Heart right ventricle (tissue), 16 donors: Measurements from ENCODE around the gene FARP1. TPM values are rescaled to one million over a fixed set of nuclear protein-coding genes. Genes with fewer than 3 reads are reported as not detected.

ENCODE experiments used
- ATAC-seq, 8 donors: fragments of 200-7000 bp; cut with Tn5 transposase; one replicate each; pipeline ENCODE4 v1.9.1; 2020; ENCODE audit warnings: mild to moderate bottlenecking in 8 of 8, moderate library complexity in 8 of 8, moderate number of reproducible peaks in 1 of 8
- DNase-seq, 2 donors: peaks; one replicate each; pipeline ENCODE4 v3.0.0-alpha.2; 2020
- H3K27ac ChIP-seq, 10 donors: fragments of 200-600 bp; sonication (generic) in 2 of 10; one replicate each; pipeline versions ENCODE4 v1.5.0 to v1.8.0; 2020 to 2022; ENCODE audit warnings: mild to moderate bottlenecking in 3 of 10
- H3K27me3 ChIP-seq, 7 donors: fragments of 200-600 bp; one replicate each; pipeline ENCODE4 v1.8.0; 2021 to 2022; ENCODE audit warnings: mild to moderate bottlenecking in 2 of 7
- H3K36me3 ChIP-seq, 9 donors: fragments of 200-600 bp; sonication (generic) in 1 of 9; one replicate each; pipeline versions ENCODE4 v1.5.0 to v1.8.0; 2020 to 2022; ENCODE audit warnings: mild to moderate bottlenecking in 2 of 9
- H3K4me1 ChIP-seq, 9 donors: fragments of 200-600 bp; sonication (generic) in 1 of 9; one replicate each; pipeline versions ENCODE4 v1.5.0 to v1.8.0; 2020 to 2022; ENCODE audit warnings: mild to moderate bottlenecking in 4 of 9
- H3K4me3 ChIP-seq, 10 donors: fragments of 200-600 bp; sonication (generic) in 2 of 10; one replicate each; pipeline versions ENCODE4 v1.5.0 to v1.8.0; 2020 to 2022; ENCODE audit warnings: mild to moderate bottlenecking in 7 of 10, moderate library complexity in 2 of 10
- H3K9me3 ChIP-seq, 11 donors: fragments of 200-600 bp in 10 of 11; sonication (generic) in 2 of 11; one replicate each; pipeline versions ENCODE4 v1.5.0 to v1.8.0; 2013 to 2022; ENCODE audit warnings: mild to moderate bottlenecking in 2 of 11, control low read depth in 1 of 11, moderate library complexity in 1 of 11
- CTCF ChIP-seq, 9 donors: fragments of 200-600 bp; sonication (generic) in 2 of 9; IDR thresholded peaks; one replicate each; pipeline versions ENCODE4 v1.5.0 to v1.8.0; 2021 to 2022; ENCODE audit warnings: antibody characterized with exemption in 9 of 9, mild to moderate bottlenecking in 5 of 9, moderate library complexity in 1 of 9
- WGBS, 2 donors: extraction: QIAGEN DNeasy Blood & Tissue Kit; methylation state at CpG; one replicate each; pipeline ENCODE4 v1.1.7; 2013; ENCODE audit warnings: inconsistent platforms in 1 of 2; 5-methylcytosine and 5-hydroxymethylcytosine counted together
- intact Hi-C, 10 donors: fragments of 100-400 bp; cut with DNase I; formaldehyde crosslinking; loops; one replicate each; pipeline versions ENCODE4 v1.11.1 to v1.14.2; 2022
- polyA plus RNA-seq, 2 donors: library from polyadenylated mRNA; stranded (reverse); fragments of 200-250 nt; gene quantifications; one replicate each; pipeline ENCODE4 v1.2.3, GENCODE V29; 2013
- total RNA-seq, 10 donors: library from RNA; stranded (reverse); fragmentation: NEBNext Ultra II Directional in 3 of 10; extraction: Animal tissue kit (Norgen Biotek cat#: 25700) in 3 of 10; gene quantifications; one replicate each; pipeline versions ENCODE4 v1.2.1 to v1.2.4, GENCODE V29; 2021 to 2023
- donor health status: Arrhythmogenic right ventricular cardiomyopathy.
- donor health status: ischemic (EF 13 %, LVEDD 7.1; RV severe dilation, severe dysfunction).
- donor health status: healthy with polysubstance abuse.
- donor health status: DM: no; HTN: yes; CAD: no.
- donor health status: DM: no; HTN: no; CAD: no.
- donor health status: ischemic (EF 25% LVEDD 6.9; RV normal size, moderate dysfunction).
- donor health status: ischemic (EF 25% LVEDD 5.7; RV mildly dilated, moderate dysfunction).
- donor health status: healthy.
- donor health status: DM: yes; HTN: yes; CAD: no.
- donor health status: Ischemic cardiomyopathy.
- donor health status: ischemic (EF 35%, LVEDD 5.7; RV mildly dilated, moderate dysfunction).
- donor health status: nonischemic (EF 11% LVEDD 7.7; RV severe dilation, severe dysfunction).
- donor health status: DM: yes; HTN: yes; CAD: no.
- donor health status: PGD.
- donor health status: ischemic (EF 29% LVEDD 5.4; RV normal size, mild dysfunction).
- donor health status: nonischemic (EF 23%, LVEDD 6.1; RV moderate dilation, normal function).

Gene FARP1
- total and polyA plus RNA-seq, 12 donors = 6.9 to 72.9 (median 17.1) TPM

GRCh38 chr13:98348466-98349200 lies 205.7 kb downstream of the FARP1 start:
- DNase-seq (no peak), ATAC-seq (peak in 1 of 8 donors; percentile 11)
- Histone ChIP-seq H3K9me3 (no peaks in the 10 kb centered on the region), H3K27me3 (no peaks in the 10 kb centered on the region), H3K27ac (no peak overlapping the region), H3K4me3 (no peak overlapping the region), H3K4me1 (peaks cover 0 to 12% (median 0%) of the 10 kb centered on the region in 9 donors), H3K36me3 (peaks cover 0 to 12% (median 0%) of the 10 kb centered on the region in 9 donors)
- WGBS, 2 donors = 79 to 80% methylated on average over 16 of the region's 16 CpGs
- intact Hi-C loops = no loop called here
- no peak for TF ChIP-seq CTCF (IDR thresholded peaks at IDR 0.05)

GRCh38 chr13:98349731-98350305 lies 206.9 kb downstream of the FARP1 start:
- peak in 7 of 9 donors; percentile 27 to 61 (median 41) for TF ChIP-seq CTCF (IDR thresholded peaks at IDR 0.05)
- Histone ChIP-seq H3K4me1 (peaks cover 0 to 12% (median 0%) of the 10 kb centered on the region in 9 donors), H3K36me3 (peaks cover 0 to 8% (median 0%) of the 10 kb centered on the region in 9 donors), H3K27ac (no peak overlapping the region), H3K27me3 (no peaks in the 10 kb centered on the region), H3K4me3 (no peak overlapping the region), H3K9me3 (no peaks in the 10 kb centered on the region)
- DNase-seq = peak; percentile 15 to 25
- intact Hi-C loops = loop anchor here in 1 of 10 donors (10.0 kb wide), 1 partner anchor 1045 kb away; no protein-coding TSS in a partner anchor
- WGBS, 2 donors = 70 to 74% methylated on average over 11 of the region's 11 CpGs
- peak in 6 of 8 donors; percentile 20 to 83 (median 68) for ATAC-seq

GRCh38 chr13:98350746-98351330 lies 207.9 kb downstream of the FARP1 start:
- H3K27me3 ChIP-seq = no peaks in the 10 kb centered on the region
- no peak overlapping the region for H3K4me3 ChIP-seq
- H3K9me3 ChIP-seq = no peaks in the 10 kb centered on the region
- WGBS, 2 donors = 99 to 100% methylated on average over 9 of the region's 9 CpGs
- no peaks in the 10 kb centered on the region for H3K36me3 ChIP-seq
- DNase-seq (no peak), ATAC-seq (no peak)
- no peak for TF ChIP-seq CTCF (IDR thresholded peaks at IDR 0.05)
- intact Hi-C loops = loop anchor here in 1 of 10 donors (10.0 kb wide), 1 partner anchor 1044 kb away; no protein-coding TSS in a partner anchor
- peaks cover 0 to 12% (median 0%) of the 10 kb centered on the region in 9 donors for H3K4me1 ChIP-seq
- H3K27ac ChIP-seq = no peak overlapping the region

DNA sequence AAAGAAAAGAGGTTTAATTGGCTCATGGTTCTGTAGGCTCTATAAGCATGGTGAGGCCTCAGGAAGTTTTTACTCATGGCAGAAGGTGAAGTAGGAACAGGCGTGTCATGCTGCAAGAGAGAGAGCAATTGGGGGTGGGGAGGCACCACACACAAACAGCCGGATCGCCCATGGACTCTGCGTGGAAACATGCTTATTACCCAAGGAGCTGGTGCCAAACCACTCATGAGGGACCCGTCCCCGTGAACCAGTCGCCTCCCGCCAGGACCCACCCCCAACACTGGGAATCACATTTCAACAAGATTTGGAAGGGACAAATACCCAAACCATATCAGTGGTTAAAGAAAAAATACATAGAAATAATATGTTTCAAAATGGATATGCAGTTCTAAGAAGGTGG lies 208.7 kb downstream of the FARP1 start:
- Histone ChIP-seq H3K4me1 (peaks cover 0 to 12% (median 0%) of the 10 kb centered on the region in 9 donors), H3K36me3 (no peaks in the 10 kb centered on the region), H3K9me3 (peaks cover 0 to 1% (median 0%) of the 10 kb centered on the region in 11 donors), H3K4me3 (no peak overlapping the region), H3K27ac (no peak overlapping the region), H3K27me3 (no peaks in the 10 kb centered on the region)
- TF ChIP-seq CTCF (IDR thresholded peaks at IDR 0.05) = no peak
- WGBS, 2 donors = 96 to 97% methylated on average over 8 of the region's 8 CpGs
- intact Hi-C loops = loop anchor here in 1 of 10 donors (10.0 kb wide), 1 partner anchor 1043 kb away; no protein-coding TSS in a partner anchor
- no peak for DNase-seq
- ATAC-seq = no peak
